HepG2 (cell line): ENCODE results near the gene BEST2. TPM values are rescaled to one million over a fixed set of nuclear protein-coding genes. Genes with fewer than 3 reads are reported as not detected.

Experiments used
- ATF4 ChIP-seq, 2 experiments: fragments of 450-650 bp in 1 of 2; sonication (generic) in 1 of 2; formaldehyde crosslinking; IDR thresholded peaks; 2 replicates each; pipeline versions ENCODE4 v1.5.0 to v1.8.0; 2020 to 2022; ENCODE audit warnings: mild to moderate bottlenecking in 1 of 2, missing genetic modification reagents in 1 of 2
- CBX5 ChIP-seq: sonication (generic); formaldehyde crosslinking; IDR thresholded peaks from 2 replicates; pipeline ENCODE4 v1.4.0; 2020; ENCODE audit warnings: missing genetic modification reagents, borderline replicate concordance
- EED ChIP-seq: sonication (generic); formaldehyde crosslinking; IDR thresholded peaks from 2 replicates; pipeline ENCODE4 v1.5.0; 2020; ENCODE audit warnings: mild to moderate bottlenecking, missing genetic modification reagents
- GTF2F1 ChIP-seq: fragments of 150-350 bp; IDR thresholded peaks from 2 replicates; pipeline ENCODE4 v1.6.1; 2014; ENCODE audit warnings: low read length
- IRX3 ChIP-seq: sonication (generic); formaldehyde crosslinking; IDR thresholded peaks from 2 replicates; pipeline ENCODE4 v1.8.1; 2023; ENCODE audit warnings: mild to moderate bottlenecking, low read depth, missing genetic modification reagents, borderline replicate concordance
- KDM2A ChIP-seq: sonication (generic); formaldehyde crosslinking; IDR thresholded peaks from 2 replicates; pipeline ENCODE4 v1.4.0; 2020; ENCODE audit warnings: low read depth, missing genetic modification reagents, borderline replicate concordance
- MXD4 ChIP-seq: IDR thresholded peaks from 2 replicates; pipeline ENCODE4 v1.6.1; 2016; ENCODE audit warnings: mild to moderate bottlenecking, missing biosample characterization, missing genetic modification reagents
- NR2F6 ChIP-seq, 2 experiments: IDR thresholded peaks; 2 replicates each; pipeline ENCODE4 v1.6.1; 2016; ENCODE audit warnings: antibody characterized with exemption in 1 of 2, mild to moderate bottlenecking in 1 of 2
- PHF8 ChIP-seq: sonication (generic); formaldehyde crosslinking; IDR thresholded peaks from 2 replicates; pipeline ENCODE4 v1.5.0; 2020; ENCODE audit warnings: missing genetic modification reagents
- PLSCR1 ChIP-seq: sonication (generic); formaldehyde crosslinking; IDR thresholded peaks from 2 replicates; pipeline ENCODE4 v1.5.0; 2020; ENCODE audit warnings: missing genetic modification reagents, mild to moderate bottlenecking, borderline replicate concordance
- POLR2A ChIP-seq, 2 experiments: IDR thresholded peaks; 2 replicates each; pipeline ENCODE4 v1.6.1; 2011; ENCODE audit warnings: low read depth in 2 of 2, low read length in 2 of 2, mild to moderate bottlenecking in 1 of 2, moderate library complexity in 1 of 2; ENCODE audit not compliant: insufficient read depth in 1 of 2
- TEAD2 ChIP-seq: sonication (generic); formaldehyde crosslinking; IDR thresholded peaks from 2 replicates; pipeline ENCODE4 v1.9.0; 2021; ENCODE audit warnings: missing genetic modification reagents
- TSC22D2 ChIP-seq: sonication (generic); formaldehyde crosslinking; IDR thresholded peaks from 2 replicates; pipeline ENCODE4 v1.5.1; 2020; ENCODE audit warnings: missing genetic modification reagents, mild to moderate bottlenecking, borderline replicate concordance
- XRCC5 ChIP-seq: fragments of 200-400 bp; formaldehyde crosslinking; optimal IDR thresholded peaks from 2 replicates; pipeline ENCODE3; 2017; ENCODE audit warnings: mild to moderate bottlenecking, low read length
- YEATS2 ChIP-seq: sonication (generic); formaldehyde crosslinking; IDR thresholded peaks from 2 replicates; pipeline ENCODE4 v1.4.0; 2020; ENCODE audit warnings: missing genetic modification reagents, borderline replicate concordance
- ZNF160 ChIP-seq: sonication (generic); formaldehyde crosslinking; IDR thresholded peaks from 2 replicates; pipeline ENCODE4 v1.8.0; 2022; ENCODE audit warnings: mild to moderate bottlenecking, inconsistent platforms, missing genetic modification reagents
- ZNF205 ChIP-seq: IDR thresholded peaks from 2 replicates; pipeline ENCODE4 v1.6.1; 2018; ENCODE audit warnings: missing biosample characterization, missing genetic modification reagents
- ZNF274 ChIP-seq: sonication (generic); formaldehyde crosslinking; IDR thresholded peaks from 2 replicates; pipeline ENCODE4 v1.5.1; 2020; ENCODE audit warnings: mild to moderate bottlenecking, missing genetic modification reagents
- ZNF556 ChIP-seq: sonication (generic); formaldehyde crosslinking; IDR thresholded peaks from 2 replicates; pipeline ENCODE4 v1.4.0; 2020; ENCODE audit warnings: mild to moderate bottlenecking, missing genetic modification reagents, borderline replicate concordance
- ZNF7 ChIP-seq: IDR thresholded peaks from 2 replicates; pipeline ENCODE4 v1.6.1; 2016; ENCODE audit warnings: missing biosample characterization, missing genetic modification reagents
- ZNF776 ChIP-seq: sonication (generic); formaldehyde crosslinking; IDR thresholded peaks from 2 replicates; pipeline ENCODE4 v1.4.0; 2020; ENCODE audit warnings: mild to moderate bottlenecking, missing genetic modification reagents
- polyA plus RNA-seq, 8 experiments: library from polyadenylated mRNA; depleted of rRNA in 3 of 8; stranded (reverse) in 7 of 8; unstranded in 1 of 8; fragments of >200 nt; fragmentation: Illumina TruSeq in 4 of 8; extraction: Trizol in 4 of 8; gene quantifications; 2 replicates each; pipeline versions ENCODE4 v1.2.1 to v1.2.3, GENCODE V29; 2011 to 2016; ENCODE audit warnings: low read depth in 4 of 8, missing spikeins in 1 of 8, mixed read lengths in 1 of 8; ENCODE audit not compliant: insufficient read depth in 1 of 8
- total RNA-seq, 5 experiments: library from RNA; depleted of rRNA; stranded (reverse); fragments of >200 nt; fragmentation: Illumina TruSeq; extraction: Trizol; gene quantifications; 2 replicates each; pipeline ENCODE4 v1.2.3, GENCODE V29; 2016; ENCODE audit warnings: low read depth in 1 of 5
- TF ChIP-seq, protein P1 (sequence below): sonication (generic); formaldehyde crosslinking; IDR thresholded peaks from 2 replicates; pipeline ENCODE4 v1.4.0; 2020; ENCODE audit warnings: missing genetic modification reagents, low read depth, mild to moderate bottlenecking, borderline replicate concordance
- TF ChIP-seq, protein P2 (sequence below): sonication (generic); formaldehyde crosslinking; IDR thresholded peaks from 2 replicates; pipeline ENCODE4 v1.5.0; 2020; ENCODE audit warnings: mild to moderate bottlenecking, missing genetic modification reagents
- TF ChIP-seq, protein P3 (sequence below): sonication (generic); formaldehyde crosslinking; IDR thresholded peaks from 2 replicates; pipeline ENCODE4 v1.8.1; 2023; ENCODE audit warnings: mild to moderate bottlenecking, missing genetic modification reagents, borderline replicate concordance

Gene BEST2
- total and polyA plus RNA-seq, 2 of the 13 experiments (the other 11 are each of a cell fraction or from before 2014, with no cell fraction given): not detected

- TF ChIP-seq PLSCR1 (CRISPR knock-in tag): no peak
- TF ChIP-seq IRX3 (CRISPR knock-in tag): no peak
- TF ChIP-seq ZNF160: 0 out of 2 replicates have a peak, but pooled peaks have one; percentile 44
- TF ChIP-seq POLR2A (IDR thresholded peaks at IDR 0.05; ENCODE audit: insufficient read depth in 1 of 2, low read depth in 2 of 2, low read length in 2 of 2): peak; percentile 49 to 81; a peak in 3 of 4 replicates
- TF ChIP-seq YEATS2 (CRISPR knock-in tag): 0 out of 2 replicates have a peak, but pooled peaks have one; percentile 56
- TF ChIP-seq XRCC5: peak; percentile 10
- no peak for TF ChIP-seq NR2F6 (IDR thresholded peaks at IDR 0.05)
- TF ChIP-seq NR2F6 (CRISPR knock-in tag; IDR thresholded peaks at IDR 0.05): no peak
- no peak for TF ChIP-seq TEAD2 (CRISPR knock-in tag)
- peak; percentile 28; the same call in 1 of the 2 replicates for TF ChIP-seq ZNF205
- TF ChIP-seq EED (CRISPR knock-in tag): peak; percentile 92; the same call in 1 of the 2 replicates
- TF ChIP-seq ZNF7: no peak
- TF ChIP-seq, protein P1, sequence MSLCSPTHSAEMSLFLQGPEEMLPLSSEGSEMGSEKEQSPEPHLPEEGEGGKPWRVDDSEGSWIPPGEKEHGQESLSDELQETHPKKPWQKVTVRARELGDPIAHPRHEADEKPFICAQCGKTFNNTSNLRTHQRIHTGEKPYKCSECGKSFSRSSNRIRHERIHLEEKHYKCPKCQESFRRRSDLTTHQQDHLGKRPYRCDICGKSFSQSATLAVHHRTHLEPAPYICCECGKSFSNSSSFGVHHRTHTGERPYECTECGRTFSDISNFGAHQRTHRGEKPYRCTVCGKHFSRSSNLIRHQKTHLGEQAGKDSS (CRISPR knock-in tag): 0 out of 2 replicates have a peak, but pooled peaks have one; percentile 56
- TF ChIP-seq CBX5 (CRISPR knock-in tag): no peak; the same call in 1 of the 2 replicates
- peak; percentile 38; the same call in 1 of the 2 replicates for TF ChIP-seq ZNF274
- TF ChIP-seq KDM2A (CRISPR knock-in tag): peak; percentile 26; the same call in 1 of the 2 replicates
- TF ChIP-seq, protein P2, sequence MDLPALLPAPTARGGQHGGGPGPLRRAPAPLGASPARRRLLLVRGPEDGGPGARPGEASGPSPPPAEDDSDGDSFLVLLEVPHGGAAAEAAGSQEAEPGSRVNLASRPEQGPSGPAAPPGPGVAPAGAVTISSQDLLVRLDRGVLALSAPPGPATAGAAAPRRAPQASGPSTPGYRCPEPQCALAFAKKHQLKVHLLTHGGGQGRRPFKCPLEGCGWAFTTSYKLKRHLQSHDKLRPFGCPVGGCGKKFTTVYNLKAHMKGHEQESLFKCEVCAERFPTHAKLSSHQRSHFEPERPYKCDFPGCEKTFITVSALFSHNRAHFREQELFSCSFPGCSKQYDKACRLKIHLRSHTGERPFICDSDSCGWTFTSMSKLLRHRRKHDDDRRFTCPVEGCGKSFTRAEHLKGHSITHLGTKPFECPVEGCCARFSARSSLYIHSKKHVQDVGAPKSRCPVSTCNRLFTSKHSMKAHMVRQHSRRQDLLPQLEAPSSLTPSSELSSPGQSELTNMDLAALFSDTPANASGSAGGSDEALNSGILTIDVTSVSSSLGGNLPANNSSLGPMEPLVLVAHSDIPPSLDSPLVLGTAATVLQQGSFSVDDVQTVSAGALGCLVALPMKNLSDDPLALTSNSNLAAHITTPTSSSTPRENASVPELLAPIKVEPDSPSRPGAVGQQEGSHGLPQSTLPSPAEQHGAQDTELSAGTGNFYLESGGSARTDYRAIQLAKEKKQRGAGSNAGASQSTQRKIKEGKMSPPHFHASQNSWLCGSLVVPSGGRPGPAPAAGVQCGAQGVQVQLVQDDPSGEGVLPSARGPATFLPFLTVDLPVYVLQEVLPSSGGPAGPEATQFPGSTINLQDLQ (CRISPR knock-in tag): no peak
- TF ChIP-seq ATF4 (CRISPR knock-in tag; IDR thresholded peaks at IDR 0.05): 0 out of 4 replicates have a peak, but pooled peaks of 1 of the 2 experiments have one; percentile 42
- TF ChIP-seq MXD4 (CRISPR knock-in tag): no peak
- peak; percentile 74; the same call in 1 of the 2 replicates for TF ChIP-seq ZNF776 (CRISPR knock-in tag)
- no peak for TF ChIP-seq TSC22D2
- peak; percentile 66 for TF ChIP-seq PHF8 (CRISPR knock-in tag)
- TF ChIP-seq GTF2F1: no peak
- TF ChIP-seq, protein P3, sequence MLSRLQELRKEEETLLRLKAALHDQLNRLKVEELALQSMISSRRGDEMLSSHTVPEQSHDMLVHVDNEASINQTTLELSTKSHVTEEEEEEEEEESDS (CRISPR knock-in tag): no peak
- peak; percentile 60; the same call in 1 of the 2 replicates for TF ChIP-seq ZNF556
Observed at GRCh38 chr19:12774588-12775555, 23.3 kb downstream of the BEST2 start, which contains the start of gene HOOK2 (continued).
